ENCODE results near the gene SETD1A. TPM values are rescaled to one million over a fixed set of nuclear protein-coding genes. Genes with fewer than 3 reads are reported as not detected.

SETD1A gene
- 0.51 and 1.1 TPM in 2 replicates for total RNA-seq (2014; rRNA removed; shearing (Covaris generic))

DNA sequence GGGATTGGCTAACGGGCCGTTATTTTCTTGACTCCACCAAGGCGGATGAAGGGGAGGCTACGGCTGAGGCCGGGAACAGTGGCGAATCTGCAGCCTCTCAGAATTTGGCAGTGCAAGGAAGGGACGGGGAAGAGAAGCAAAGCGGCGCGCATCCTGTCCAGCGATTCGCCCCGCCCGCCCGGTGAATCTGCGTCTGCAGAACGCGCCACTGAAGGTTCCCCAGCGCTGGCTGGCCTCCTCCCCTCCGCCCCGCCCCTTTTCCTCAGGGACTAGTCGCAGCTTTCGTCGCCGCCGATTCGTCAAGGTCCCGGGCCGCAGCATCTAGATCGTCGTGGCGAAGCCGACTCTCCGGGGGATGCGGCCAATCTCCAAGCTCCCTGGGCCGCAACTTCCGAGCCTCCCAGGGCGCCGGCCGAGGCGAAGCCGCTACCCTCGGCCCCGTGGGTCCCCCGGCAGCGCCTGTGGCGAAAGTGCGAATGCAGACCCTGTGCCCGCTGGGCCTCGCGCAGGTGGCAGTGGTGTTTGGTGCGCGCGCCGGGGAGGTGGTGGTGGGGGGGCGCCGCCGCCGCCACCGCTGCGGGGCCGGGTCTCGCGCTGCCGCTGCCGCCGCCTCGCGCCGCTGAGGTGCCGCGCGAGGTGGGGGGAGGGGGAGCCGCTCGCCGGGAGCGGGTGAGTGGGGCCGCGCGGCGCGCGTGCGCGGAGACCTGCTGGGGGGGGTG, at the start of gene SETD1A:
TSS of gene SETD1A (plus strand) at position 299 of the 719 bp plus-strand sequence. CDS start 978 bp downstream, outside the sequence.
- DNase-seq (ENCODE audit: low spot score) = peak; percentile 95
- in situ Hi-C loops (cut with HindIII; ENCODE audit: low sequenced_read_pairs) = no loop called here

DNA sequence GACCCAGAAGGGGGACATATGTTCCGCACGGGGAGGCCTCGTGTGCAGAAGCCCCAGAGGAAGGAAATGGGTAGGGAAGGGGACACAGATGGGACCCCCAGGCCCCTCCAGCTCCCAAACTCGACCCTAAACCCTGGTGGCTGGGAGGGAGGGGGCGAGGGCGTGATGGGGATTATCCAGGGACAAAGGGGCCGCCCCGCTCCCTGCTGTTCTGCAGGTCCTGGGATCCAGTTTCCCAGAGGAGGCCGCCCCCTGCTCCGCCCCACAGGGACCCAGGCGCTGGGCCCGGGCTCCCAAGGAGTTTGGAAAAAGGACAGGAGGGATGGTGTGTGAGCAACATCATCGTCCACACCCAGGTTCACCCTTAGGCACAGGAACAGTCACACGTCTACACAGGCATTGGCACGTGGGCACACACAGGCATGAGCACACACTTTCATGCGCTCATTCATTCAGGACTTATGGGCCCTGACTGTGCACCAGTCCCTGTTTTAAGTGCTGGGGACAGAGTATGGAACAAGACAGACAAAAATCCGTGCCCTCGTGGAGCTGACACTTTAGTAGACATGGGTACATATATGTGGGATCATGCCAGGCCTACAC, 47.0 kb upstream of the SETD1A start:
- DNase-seq (ENCODE audit: low spot score) = no peak
- in situ Hi-C loops (cut with HindIII; ENCODE audit: low sequenced_read_pairs) = no loop called here

GRCh38 chr16:30912794-30913412, 44.7 kb upstream of the SETD1A start:
- in situ Hi-C loops (cut with HindIII; ENCODE audit: low sequenced_read_pairs) = no loop called here

GRCh38 chr16:30914830-30915229, 42.7 kb upstream of the SETD1A start:
- in situ Hi-C loops (cut with HindIII; ENCODE audit: low sequenced_read_pairs) = no loop called here

More at GRCh38 chr16:30912794-30913412, 44.7 kb upstream of the SETD1A start:
- DNase-seq (ENCODE audit: low spot score) = no peak

GRCh38 chr16:30918614-30919013, 38.9 kb upstream of the SETD1A start:
- no peak for DNase-seq (ENCODE audit: low spot score)
- in situ Hi-C loops (cut with HindIII; ENCODE audit: low sequenced_read_pairs) = no loop called here

More at GRCh38 chr16:30914830-30915229, 42.7 kb upstream of the SETD1A start:
- no peak for DNase-seq (ENCODE audit: low spot score)

DNA sequence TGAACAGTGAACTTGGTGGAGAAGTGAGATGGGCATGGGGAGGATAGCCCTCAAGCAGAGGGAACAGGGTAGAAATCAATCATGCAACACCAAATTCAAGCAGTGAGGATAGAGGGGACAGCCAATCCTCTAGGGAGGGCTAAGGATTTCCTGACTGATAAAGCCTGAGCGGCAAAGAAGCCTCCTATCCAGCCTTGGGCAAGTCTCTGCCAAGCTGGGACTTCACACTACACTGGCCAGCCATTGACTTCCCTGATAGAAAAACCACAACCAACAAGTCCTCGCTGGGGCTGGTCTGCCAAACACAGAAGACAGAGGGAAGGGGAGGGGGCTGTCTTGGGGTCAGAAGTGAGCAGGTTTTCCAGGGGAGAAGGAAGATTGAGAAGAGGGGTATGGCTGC, 36.7 kb upstream of the SETD1A start:
- DNase-seq (ENCODE audit: low spot score) = no peak
- in situ Hi-C loops (cut with HindIII; ENCODE audit: low sequenced_read_pairs) = no loop called here

GRCh38 chr16:30921459-30921747, 36.2 kb upstream of the SETD1A start:
- in situ Hi-C loops (cut with HindIII; ENCODE audit: low sequenced_read_pairs) = no loop called here
- no peak for DNase-seq (ENCODE audit: low spot score)

- DNase-seq (ENCODE audit: low spot score) = peak; percentile 84
- in situ Hi-C loops (cut with HindIII; ENCODE audit: low sequenced_read_pairs) = no loop called here
Measured at GRCh38 chr16:30921748-30922419, 35.7 kb upstream of the SETD1A start.

- peak; percentile 100 for DNase-seq (ENCODE audit: low spot score)
- in situ Hi-C loops (cut with HindIII; ENCODE audit: low sequenced_read_pairs) = no loop called here
Measured at GRCh38 chr16:30922420-30922959, 35.1 kb upstream of the SETD1A start.

- in situ Hi-C loops (cut with HindIII; ENCODE audit: low sequenced_read_pairs) = no loop called here
- peak; percentile 100 for DNase-seq (ENCODE audit: low spot score)
Measured at GRCh38 chr16:30922960-30923535, 34.5 kb upstream of the SETD1A start.

DNA sequence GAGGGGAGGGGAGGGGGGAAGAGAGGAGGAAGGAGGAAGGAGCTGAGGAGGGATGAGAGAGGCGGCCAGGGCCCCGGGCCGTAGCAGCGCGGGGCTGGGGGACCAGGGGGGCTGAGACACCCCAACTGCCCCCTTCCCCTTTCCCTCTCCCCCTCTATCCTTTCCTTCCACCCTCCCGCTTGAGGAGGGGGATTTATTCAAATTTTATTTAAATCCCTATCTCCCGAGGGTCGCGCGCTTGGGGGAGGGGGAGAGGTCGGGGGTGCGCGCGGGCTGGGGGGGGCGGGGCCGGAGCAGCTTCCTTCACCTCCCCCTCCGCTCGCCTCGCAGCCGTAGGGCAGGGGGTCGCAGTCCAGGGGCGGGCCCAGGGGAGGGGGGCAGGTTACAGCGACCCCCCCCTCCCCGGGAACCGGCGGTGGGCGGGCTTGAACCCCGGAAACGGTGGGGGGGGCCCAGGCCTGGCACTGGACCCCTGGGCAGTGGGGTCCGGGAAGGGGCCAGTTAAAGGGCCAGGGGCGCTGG, 33.9 kb upstream of the SETD1A start, which contains the start of gene FBXL19:
TSS of gene FBXL19 (plus strand) at position 19 of the 522 bp plus-strand sequence. CDS start 2,183 bp downstream, outside the sequence.
- in situ Hi-C loops (cut with HindIII; ENCODE audit: low sequenced_read_pairs) = no loop called here
- DNase-seq (ENCODE audit: low spot score) = no peak

- in situ Hi-C loops (cut with HindIII; ENCODE audit: low sequenced_read_pairs) = no loop called here
- no peak for DNase-seq (ENCODE audit: low spot score)
Measured at GRCh38 chr16:30924076-30924912, 33.3 kb upstream of the SETD1A start.

GRCh38 chr16:30924913-30925631, 32.5 kb upstream of the SETD1A start:
- DNase-seq (ENCODE audit: low spot score) = no peak
- in situ Hi-C loops (cut with HindIII; ENCODE audit: low sequenced_read_pairs) = no loop called here

GRCh38 chr16:30925632-30925987, 31.9 kb upstream of the SETD1A start:
- in situ Hi-C loops (cut with HindIII; ENCODE audit: low sequenced_read_pairs) = no loop called here
- DNase-seq (ENCODE audit: low spot score) = no peak

GRCh38 chr16:30925995-30926811, 31.4 kb upstream of the SETD1A start:
- in situ Hi-C loops (cut with HindIII; ENCODE audit: low sequenced_read_pairs) = no loop called here
- no peak for DNase-seq (ENCODE audit: low spot score)

DNA sequence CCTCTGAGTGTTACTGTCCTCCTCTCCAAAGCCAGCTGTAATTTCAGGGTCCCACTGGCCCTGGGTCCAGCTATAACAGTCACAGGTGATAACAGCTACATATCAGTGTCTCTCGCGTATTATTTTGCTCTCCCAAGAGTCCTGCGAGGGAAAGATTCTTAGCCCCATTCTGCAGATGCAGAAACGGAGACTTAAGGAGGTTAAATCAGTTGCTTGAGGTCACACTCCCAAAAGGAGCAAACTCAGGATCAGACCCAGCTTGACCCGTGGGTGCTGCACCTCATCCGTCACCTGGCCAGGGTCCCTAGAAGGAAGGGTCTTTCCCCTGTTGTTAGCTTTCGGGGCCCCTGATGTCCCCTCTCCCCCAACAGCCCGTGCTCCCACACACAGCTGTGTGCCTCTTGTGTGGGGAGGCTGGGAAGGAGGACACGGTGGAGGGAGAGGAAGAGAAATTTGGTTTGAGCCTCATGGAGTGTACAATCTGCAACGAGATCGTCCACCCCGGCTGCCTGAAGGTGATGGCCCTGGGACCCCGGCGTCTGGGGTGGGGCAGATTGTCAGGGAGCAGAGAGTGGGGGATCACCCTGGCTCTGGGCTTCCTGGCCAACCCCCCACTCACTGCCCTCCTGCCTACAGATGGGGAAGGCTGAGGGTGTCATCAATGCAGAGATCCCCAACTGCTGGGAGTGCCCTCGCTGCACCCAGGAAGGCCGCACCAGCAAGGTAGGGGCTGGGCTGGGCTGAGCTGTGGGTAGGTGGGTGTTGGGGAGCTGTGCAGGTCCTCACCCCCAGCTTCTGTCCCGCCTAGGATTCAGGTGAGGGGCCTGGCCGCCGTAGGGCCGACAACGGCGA, 30.4 kb upstream of the SETD1A start:
- in situ Hi-C loops (cut with HindIII; ENCODE audit: low sequenced_read_pairs) = no loop called here
- no peak for DNase-seq (ENCODE audit: low spot score)

Data from G401 (cell line).